Bone marrow (tissue), 2 donors: ENCODE measurements around the gene PGBD5.

ENCODE experiments used
- DNase-seq, 2 donors: peaks; one replicate each; lab custom pipeline; 2025; lab: John Stamatoyannopoulos, UW

The PGBD5 gene

GRCh38 chr1:230375147-230375546 lies 51.0 kb downstream of the PGBD5 start:
- no peak for DNase-seq

GRCh38 chr1:230371923-230372703 lies 54.0 kb downstream of the PGBD5 start:
- DNase-seq = no peak

GRCh38 chr1:230370109-230370508 lies 56.0 kb downstream of the PGBD5 start:
- no peak for DNase-seq

- DNase-seq = no peak
Observed at GRCh38 chr1:230368871-230369270, 57.3 kb downstream of the PGBD5 start.

- no peak for DNase-seq
Observed at GRCh38 chr1:230368363-230368762, 57.8 kb downstream of the PGBD5 start.

- DNase-seq = no peak
Observed at GRCh38 chr1:230366504-230366915, 59.6 kb downstream of the PGBD5 start.

- no peak for DNase-seq
Observed at GRCh38 chr1:230365723-230366307, 60.3 kb downstream of the PGBD5 start.

GRCh38 chr1:230362949-230363348 lies 63.2 kb downstream of the PGBD5 start:
- DNase-seq = no peak

GRCh38 chr1:230361941-230362340 lies 64.2 kb downstream of the PGBD5 start:
- no peak for DNase-seq

GRCh38 chr1:230359992-230360668 lies 66.0 kb downstream of the PGBD5 start:
- no peak for DNase-seq

GRCh38 chr1:230356869-230357794 lies 69.0 kb downstream of the PGBD5 start:
- no peak for DNase-seq

GRCh38 chr1:230356190-230356589 lies 69.9 kb downstream of the PGBD5 start:
- no peak for DNase-seq

GRCh38 chr1:230355594-230355993 lies 70.5 kb downstream of the PGBD5 start:
- no peak for DNase-seq

GRCh38 chr1:230355128-230355527 lies 71.0 kb downstream of the PGBD5 start:
- DNase-seq = no peak

- no peak for DNase-seq
Observed at GRCh38 chr1:230354005-230354404, 72.1 kb downstream of the PGBD5 start.

- DNase-seq = no peak
Observed at GRCh38 chr1:230352537-230352936, 73.6 kb downstream of the PGBD5 start.

GRCh38 chr1:230351983-230352382 lies 74.1 kb downstream of the PGBD5 start:
- DNase-seq = no peak

- DNase-seq = no peak
Observed at GRCh38 chr1:230351514-230351913, 74.6 kb downstream of the PGBD5 start.

GRCh38 chr1:230350208-230350921 lies 75.8 kb downstream of the PGBD5 start:
- DNase-seq = no peak

GRCh38 chr1:230349020-230349393 lies 77.1 kb downstream of the PGBD5 start:
- no peak for DNase-seq

- no peak for DNase-seq
Observed at GRCh38 chr1:230348386-230349019, 77.6 kb downstream of the PGBD5 start.
